ENCODE data around the gene GRAMD1A. TPM values are rescaled to one million over a fixed set of nuclear protein-coding genes. Genes with fewer than 3 reads are reported as not detected.

The GRAMD1A gene
- total and polyA plus RNA-seq, 2 of the 8 experiments (the other 6 are each of a cell fraction or from before 2014, with no cell fraction given) = 113 to 154 TPM

DNA sequence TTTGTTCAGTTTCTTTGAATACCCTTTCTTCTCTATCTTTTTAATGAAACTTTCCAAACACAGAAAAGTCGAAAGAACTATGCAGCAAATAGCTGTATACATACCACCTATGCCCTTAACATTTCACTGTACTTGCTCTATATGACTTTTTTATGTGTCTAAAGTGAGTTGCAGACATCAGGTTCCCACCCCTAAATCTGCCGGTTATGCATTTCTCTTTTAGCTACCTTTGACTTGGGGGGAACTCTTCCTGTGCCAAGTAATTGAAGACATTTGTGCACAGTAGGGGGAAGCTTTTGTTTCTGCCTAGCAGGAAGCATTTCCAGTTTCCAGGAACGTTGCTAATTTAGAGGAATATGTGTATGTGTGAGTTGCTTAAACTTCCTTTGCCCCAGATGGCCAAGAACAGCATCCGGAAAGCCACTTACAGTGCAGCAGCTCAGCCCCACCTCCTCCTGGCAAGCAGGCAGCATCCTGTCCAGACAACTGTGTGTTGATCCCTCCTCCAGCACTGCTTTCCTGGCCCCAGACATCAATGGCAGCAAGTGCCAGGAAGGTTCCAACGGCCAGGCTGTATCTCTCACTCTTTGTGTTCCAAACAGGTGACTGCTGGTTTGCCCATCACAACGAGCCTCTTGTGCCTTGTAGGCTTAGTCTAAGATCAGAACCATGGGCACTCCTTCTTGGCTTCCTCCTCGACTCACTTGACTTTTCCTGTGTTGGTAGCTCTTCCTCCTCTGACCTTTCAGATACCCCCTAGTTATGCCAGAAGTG, 14.7 kb upstream of the GRAMD1A start (continued):
- TF ChIP-seq, protein P1, sequence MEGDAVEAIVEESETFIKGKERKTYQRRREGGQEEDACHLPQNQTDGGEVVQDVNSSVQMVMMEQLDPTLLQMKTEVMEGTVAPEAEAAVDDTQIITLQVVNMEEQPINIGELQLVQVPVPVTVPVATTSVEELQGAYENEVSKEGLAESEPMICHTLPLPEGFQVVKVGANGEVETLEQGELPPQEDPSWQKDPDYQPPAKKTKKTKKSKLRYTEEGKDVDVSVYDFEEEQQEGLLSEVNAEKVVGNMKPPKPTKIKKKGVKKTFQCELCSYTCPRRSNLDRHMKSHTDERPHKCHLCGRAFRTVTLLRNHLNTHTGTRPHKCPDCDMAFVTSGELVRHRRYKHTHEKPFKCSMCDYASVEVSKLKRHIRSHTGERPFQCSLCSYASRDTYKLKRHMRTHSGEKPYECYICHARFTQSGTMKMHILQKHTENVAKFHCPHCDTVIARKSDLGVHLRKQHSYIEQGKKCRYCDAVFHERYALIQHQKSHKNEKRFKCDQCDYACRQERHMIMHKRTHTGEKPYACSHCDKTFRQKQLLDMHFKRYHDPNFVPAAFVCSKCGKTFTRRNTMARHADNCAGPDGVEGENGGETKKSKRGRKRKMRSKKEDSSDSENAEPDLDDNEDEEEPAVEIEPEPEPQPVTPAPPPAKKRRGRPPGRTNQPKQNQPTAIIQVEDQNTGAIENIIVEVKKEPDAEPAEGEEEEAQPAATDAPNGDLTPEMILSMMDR (IDR thresholded peaks at IDR 0.05; ENCODE audit: control extremely low read depth in 1 of 3, insufficient read depth in 1 of 3, low read depth in 1 of 3, low read length in 3 of 3) = peak; percentile 4 to 35 (median 21); a peak in 2 of 4 replicates
- TF ChIP-seq CTBP2 (IDR thresholded peaks at IDR 0.05; ENCODE audit: borderline replicate concordance, insufficient read depth, insufficient read length, low read length) (no peak), RFX5 (IDR thresholded peaks at IDR 0.05; ENCODE audit: borderline replicate concordance, low read depth, low read length) (no peak), RBBP5 (IDR thresholded peaks at IDR 0.05; ENCODE audit: borderline replicate concordance, low read depth, low read length) (no peak), RNF2 (IDR thresholded peaks at IDR 0.05; ENCODE audit: borderline replicate concordance, low read depth, low read length, missing control alignments, poor library complexity, severe bottlenecking) (no peak), CBX8 (IDR thresholded peaks at IDR 0.05; ENCODE audit: borderline replicate concordance, low read depth, low read length) (no peak), ASH2L (IDR thresholded peaks at IDR 0.05; ENCODE audit: low read length) (no peak), SIRT6 (IDR thresholded peaks at IDR 0.05; ENCODE audit: low read length) (no peak), GABPA (IDR thresholded peaks at IDR 0.05; ENCODE audit: borderline replicate concordance, insufficient read depth, low read length) (no peak), RAD21 (IDR thresholded peaks at IDR 0.05 in 1 of 2, conservative IDR thresholded peaks at IDR 0.05 in 1 of 2; ENCODE audit: low read depth in 2 of 2, low read length in 2 of 2) (peak; percentile 2 to 10; a peak in 2 of 4 replicates), POU5F1 (IDR thresholded peaks at IDR 0.05; ENCODE audit: low read depth, low read length) (no peak)
- TF ChIP-seq, protein P2, sequence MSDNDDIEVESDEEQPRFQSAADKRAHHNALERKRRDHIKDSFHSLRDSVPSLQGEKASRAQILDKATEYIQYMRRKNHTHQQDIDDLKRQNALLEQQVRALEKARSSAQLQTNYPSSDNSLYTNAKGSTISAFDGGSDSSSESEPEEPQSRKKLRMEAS (IDR thresholded peaks at IDR 0.05) = no peak

All from H1 (cell line).